ENCODE measurements around the gene ATP6AP2.
A peak's percentile ranks its signal among the peaks of the same experiment; 100 is the strongest.
"Not testable (repeated sequence)": the region's sequence is repeated elsewhere in the genome, so short reads cannot be mapped to it uniquely, and the experiment has no call there.

ATP6AP2 gene

GRCh38 chrX:40580537-40581335 is at the start of gene ATP6AP2:
Gene ATP6AP2, plus strand, starts transcription at chrX:40580970. Its CDS starts 96 bp downstream, at chrX:40581066.
- peak; percentile 85 for DNase-seq

- no peak for DNase-seq
Measured at GRCh38 chrX:40531056-40531826, 49.5 kb upstream of the ATP6AP2 start.

- no peak for DNase-seq
Measured at GRCh38 chrX:40537310-40537709, 43.5 kb upstream of the ATP6AP2 start.

- DNase-seq: no peak
Measured at GRCh38 chrX:40538406-40538805, 42.4 kb upstream of the ATP6AP2 start.

- peak; percentile 69 for DNase-seq
Measured at GRCh38 chrX:40539214-40540142, 41.3 kb upstream of the ATP6AP2 start.

- DNase-seq: no peak
Measured at GRCh38 chrX:40542208-40542607, 38.6 kb upstream of the ATP6AP2 start.

GRCh38 chrX:40542972-40543371 is 37.8 kb upstream of the ATP6AP2 start:
- no peak for DNase-seq

GRCh38 chrX:40543661-40544328 is 37.0 kb upstream of the ATP6AP2 start:
- DNase-seq: peak; percentile 20

GRCh38 chrX:40544343-40545266 is 36.2 kb upstream of the ATP6AP2 start:
- no peak for DNase-seq

GRCh38 chrX:40546870-40547269 is 33.9 kb upstream of the ATP6AP2 start:
- no peak for DNase-seq

- DNase-seq: no peak
Measured at GRCh38 chrX:40550066-40550465, 30.7 kb upstream of the ATP6AP2 start.

- no peak for DNase-seq
Measured at GRCh38 chrX:40552768-40553167, 28.0 kb upstream of the ATP6AP2 start.

GRCh38 chrX:40558590-40558989 is 22.2 kb upstream of the ATP6AP2 start:
- DNase-seq: no peak

GRCh38 chrX:40563784-40564183 is 17.0 kb upstream of the ATP6AP2 start:
- DNase-seq: no peak

GRCh38 chrX:40564447-40564846 is 16.3 kb upstream of the ATP6AP2 start:
- no peak for DNase-seq

- DNase-seq: no peak
Measured at GRCh38 chrX:40570346-40571093, 10.2 kb upstream of the ATP6AP2 start.

GRCh38 chrX:40571164-40571563 is 9.6 kb upstream of the ATP6AP2 start:
- DNase-seq: not testable (repeated sequence)

GRCh38 chrX:40571600-40571999 is 9.2 kb upstream of the ATP6AP2 start:
- DNase-seq: no peak

- DNase-seq: peak; percentile 33
Measured at GRCh38 chrX:40573763-40574162, 7.0 kb upstream of the ATP6AP2 start.

GRCh38 chrX:40575411-40575810 is 5.4 kb upstream of the ATP6AP2 start:
- DNase-seq: not testable (repeated sequence)

Data from activated T-cell treated with anti-CD3 and anti-CD28 coated beads, Interleukin-2, amount 50 U/mL, for 1 hour (primary cell).